H1 (cell line): Measurements from ENCODE around the gene CRTC1. TPM values are rescaled to one million over a fixed set of nuclear protein-coding genes. Genes with fewer than 3 reads are reported as not detected.

Experiments
- CTCF ChIA-PET: fragments of 300-600 bp; sonication (Branson Sonifier 250); formaldehyde crosslinking; loops from one replicate; lab custom pipeline; 2021; ENCODE audit not compliant: partially characterized antibody; lab: Charles Lee
- POLR2A ChIA-PET: fragments of 300-600 bp; sonication (Branson Sonifier 250); formaldehyde crosslinking; loops from one replicate; lab custom pipeline; 2021; ENCODE audit warnings: inconsistent platforms; ENCODE audit not compliant: partially characterized antibody; lab: Charles Lee
- DNase-seq, 2 experiments: peaks; one replicate each; pipeline versions ENCODE4 v3.0.0 to v3.0.0-alpha.2; 2010 to 2022; ENCODE audit warnings: low spot score in 2 of 2, low read depth in 1 of 2, mixed read lengths in 1 of 2
- FAIRE-seq: peaks from 2 replicates; lab custom pipeline; 2011; peaks lifted over from hg19 to GRCh38; lab: Jason Lieb, UNC
- H2AFZ ChIP-seq: 2 replicates; pipeline ENCODE4 v1.8.1; 2012; ENCODE audit warnings: low read length, inconsistent platforms
- H2AK5ac ChIP-seq: 2 replicates; pipeline ENCODE4 v1.6.1; 2013; ENCODE audit warnings: low read depth, low read length
- H2BK120ac ChIP-seq: replicated peaks from 2 replicates; pipeline ENCODE3; 2013; ENCODE audit warnings: low read depth, low read length, inconsistent platforms
- H2BK12ac ChIP-seq: 2 replicates; pipeline ENCODE4 v1.6.1; 2013; ENCODE audit warnings: low read depth, low read length
- H2BK15ac ChIP-seq: 2 replicates; pipeline ENCODE4 v1.6.1; 2013; ENCODE audit warnings: low read length
- H2BK20ac ChIP-seq: 2 replicates; pipeline ENCODE4 v1.6.1; 2013; ENCODE audit warnings: low read length
- H2BK5ac ChIP-seq: 2 replicates; pipeline ENCODE4 v1.6.1; 2013; ENCODE audit warnings: low read depth, low read length
- H3K14ac ChIP-seq: 2 replicates; pipeline ENCODE4 v1.6.1; 2013; ENCODE audit warnings: inconsistent platforms; ENCODE audit not compliant: insufficient read length
- H3K18ac ChIP-seq: 2 replicates; pipeline ENCODE4 v1.6.1; 2013; ENCODE audit warnings: low read length; ENCODE audit errors: extremely low read depth
- H3K23ac ChIP-seq: 2 replicates; pipeline ENCODE4 v1.6.1; 2013; ENCODE audit warnings: inconsistent platforms; ENCODE audit not compliant: insufficient read length
- H3K23me2 ChIP-seq: 2 replicates; pipeline ENCODE4 v1.6.1; 2013; ENCODE audit warnings: low read depth, low read length
- H3K27ac ChIP-seq: 2 replicates; pipeline ENCODE4 v1.6.1; 2011; ENCODE audit warnings: low read depth, low read length, inconsistent platforms
- H3K27me3 ChIP-seq, 4 experiments: replicated peaks in 1 of 4; 1 replicate in 1 of 4; 2 replicates in 3 of 4; pipeline versions ENCODE4 v1.6.1 to v1.8.1; 2011 to 2013; ENCODE audit warnings: low read length in 3 of 4, mild to moderate bottlenecking in 3 of 4, inconsistent platforms in 2 of 4, mixed read lengths in 2 of 4, moderate library complexity in 1 of 4; ENCODE audit not compliant: control insufficient read depth in 3 of 4, insufficient read depth in 3 of 4; ENCODE audit errors: extremely low read depth in 1 of 4
- H3K36me3 ChIP-seq, 4 experiments: 2 replicates each; pipeline versions ENCODE4 v1.6.1 to v1.8.1; 2011 to 2013; ENCODE audit warnings: mild to moderate bottlenecking in 4 of 4, low read length in 3 of 4, moderate library complexity in 2 of 4, control low read depth in 1 of 4, inconsistent platforms in 1 of 4; ENCODE audit not compliant: insufficient read depth in 4 of 4, control insufficient read depth in 2 of 4
- H3K4ac ChIP-seq: replicated peaks from 2 replicates; pipeline ENCODE3; 2013; ENCODE audit warnings: low read length, low read depth, mixed read lengths, inconsistent platforms; ENCODE audit not compliant: insufficient read length
- H3K4me1 ChIP-seq, 4 experiments: replicated peaks in 1 of 4; 1 replicate in 1 of 4; 2 replicates in 3 of 4; pipeline versions ENCODE4 v1.6.1 to v1.8.1; 2011 to 2013; ENCODE audit warnings: low read length in 3 of 4, inconsistent platforms in 2 of 4, mixed read lengths in 1 of 4; ENCODE audit not compliant: insufficient read depth in 4 of 4, control insufficient read depth in 3 of 4
- H3K4me2 ChIP-seq, 2 experiments: 2 replicates each; pipeline versions ENCODE4 v1.6.1 to v1.8.1; 2011 to 2013; ENCODE audit warnings: low read depth in 2 of 2, low read length in 2 of 2, control low read depth in 1 of 2, inconsistent platforms in 1 of 2, mild to moderate bottlenecking in 1 of 2; ENCODE audit not compliant: insufficient read depth in 1 of 2
- H3K4me3 ChIP-seq, 4 experiments: fragments of 200-600, 300-600 bp in 1 of 4; sonication (generic), shearing (Covaris generic), sonication (Bioruptor Twin) in 1 of 4; 2 replicates each; pipeline versions ENCODE4 v1.5.1 to v1.8.1; 2011 to 2016; ENCODE audit warnings: low read length in 4 of 4, low read depth in 3 of 4, control low read depth in 2 of 4, inconsistent platforms in 2 of 4, mild to moderate bottlenecking in 2 of 4, mixed read lengths in 1 of 4, moderate library complexity in 1 of 4; ENCODE audit not compliant: insufficient read depth in 2 of 4; ENCODE audit errors: extremely low read depth in 1 of 4
- H3K56ac ChIP-seq: replicated peaks from 2 replicates; pipeline ENCODE3; 2013; ENCODE audit warnings: low read depth, mild to moderate bottlenecking, mixed read lengths, low read length, inconsistent platforms; ENCODE audit not compliant: insufficient read length
- H3K79me1 ChIP-seq: 2 replicates; pipeline ENCODE4 v1.6.1; 2013; ENCODE audit warnings: low read depth, low read length, control low read depth
- H3K79me2 ChIP-seq, 2 experiments: 2 replicates each; pipeline versions ENCODE4 v1.6.1 to v1.8.1; 2012 to 2013; ENCODE audit warnings: low read length in 2 of 2, mild to moderate bottlenecking in 2 of 2, inconsistent platforms in 1 of 2; ENCODE audit not compliant: insufficient read depth in 2 of 2, control insufficient read depth in 1 of 2
- H3K9ac ChIP-seq, 4 experiments: replicated peaks in 1 of 4; 1 replicate in 1 of 4; 2 replicates in 3 of 4; pipeline versions ENCODE4 v1.6.1 to v1.8.1; 2011 to 2013; ENCODE audit warnings: low read depth in 3 of 4, low read length in 3 of 4, control low read depth in 2 of 4, mild to moderate bottlenecking in 2 of 4, moderate library complexity in 2 of 4, inconsistent platforms in 1 of 4; ENCODE audit errors: extremely low read depth in 1 of 4
- H3K9me3 ChIP-seq, 2 experiments: 2 replicates each; pipeline versions ENCODE4 v1.6.1 to v1.8.1; 2012 to 2013; ENCODE audit warnings: mild to moderate bottlenecking in 2 of 2, moderate library complexity in 2 of 2, control low read depth in 1 of 2, inconsistent platforms in 1 of 2, low read depth in 1 of 2, low read length in 1 of 2, mixed read lengths in 1 of 2; ENCODE audit not compliant: insufficient read depth in 2 of 2
- H4K20me1 ChIP-seq, 2 experiments: replicated peaks in 1 of 2; 2 replicates each; pipeline versions ENCODE3 to v1.8.1; 2011 to 2013; ENCODE audit warnings: inconsistent platforms in 2 of 2, low read length in 2 of 2, mild to moderate bottlenecking in 1 of 2; ENCODE audit not compliant: insufficient read depth in 2 of 2, control insufficient read depth in 1 of 2
- H4K5ac ChIP-seq: 2 replicates; pipeline ENCODE4 v1.6.1; 2013; ENCODE audit warnings: low read length, low read depth, mixed read lengths, inconsistent platforms; ENCODE audit not compliant: insufficient read length
- H4K8ac ChIP-seq: 2 replicates; pipeline ENCODE4 v1.8.0; 2013; ENCODE audit warnings: mild to moderate bottlenecking, moderate library complexity, low read length, inconsistent platforms; ENCODE audit not compliant: insufficient read depth; ENCODE audit errors: extremely low read depth
- H4K91ac ChIP-seq: replicated peaks from 2 replicates; pipeline ENCODE3; 2013; ENCODE audit warnings: low read length, mixed read lengths, inconsistent platforms; ENCODE audit not compliant: insufficient read length
- CBX5 ChIP-seq: fragments of 300-800, 300-1000 bp; sonication (generic); IDR thresholded peaks from 2 replicates; pipeline ENCODE4 v1.7.1; 2016; ENCODE audit warnings: antibody characterized with exemption, low read length, low read depth
- CBX8 ChIP-seq: fragments of 300-800, 300-1000 bp; sonication (generic); IDR thresholded peaks from 2 replicates; pipeline ENCODE4 v1.7.1; 2016; ENCODE audit warnings: low read depth, low read length, borderline replicate concordance
- CHD2 ChIP-seq: IDR thresholded peaks from 2 replicates; pipeline ENCODE4 v1.6.1; 2012; ENCODE audit warnings: low read length, improper control_type of control experiment
- KDM1A ChIP-seq: fragments of 200-600, 300-600 bp; sonication (generic); IDR thresholded peaks from 2 replicates; pipeline ENCODE4 v1.7.1; 2016; ENCODE audit warnings: mild to moderate bottlenecking, low read length, borderline replicate concordance
- KDM4A ChIP-seq: IDR thresholded peaks from one replicate; pipeline ENCODE4 v1.7.1; 2012; ENCODE audit warnings: low read depth, mild to moderate bottlenecking, moderate library complexity, low read length, inconsistent platforms; ENCODE audit not compliant: severe bottlenecking
- PHF8 ChIP-seq: fragments of 200-600 bp; sonication (generic); conservative IDR thresholded peaks from 2 replicates; pipeline ENCODE4 v1.7.1; 2012; ENCODE audit warnings: low read depth, mild to moderate bottlenecking, inconsistent platforms, low read length, moderate library complexity
- POLR2A ChIP-seq, 2 experiments: IDR thresholded peaks; 1 replicate in 1 of 2; 2 replicates in 1 of 2; pipeline ENCODE4 v1.6.1; 2011; ENCODE audit warnings: low read depth in 2 of 2, low read length in 2 of 2, mild to moderate bottlenecking in 2 of 2; ENCODE audit errors: control extremely low read depth in 1 of 2
- POU5F1 ChIP-seq: IDR thresholded peaks from 2 replicates; pipeline ENCODE4 v1.6.1; 2011; ENCODE audit warnings: low read depth, mild to moderate bottlenecking, low read length, moderate library complexity
- SP1 ChIP-seq: IDR thresholded peaks from 2 replicates; pipeline ENCODE4 v1.6.1; 2011; ENCODE audit warnings: low read depth, low read length
- SP4 ChIP-seq: IDR thresholded peaks from 2 replicates; pipeline ENCODE4 v1.6.1; 2012; ENCODE audit warnings: low read length, inconsistent platforms
- WGBS, 2 experiments: shearing (Covaris generic) in 1 of 2; methylation state at CpG; one replicate each; pipeline versions ENCODE4 v1.1.6 to v1.1.7; 2013 to 2015; ENCODE audit warnings: low lambda C conversion rate in 2 of 2, mixed read lengths in 2 of 2, inconsistent platforms in 1 of 2, low coverage in 1 of 2, missing lambda C conversion rate in 1 of 2; ENCODE audit not compliant: insufficient replicate concordance in 2 of 2, insufficient coverage in 1 of 2, insufficient read length in 1 of 2; ENCODE audit errors: extremely low coverage in 1 of 2, missing lambda C conversion rate in 1 of 2; 5-methylcytosine and 5-hydroxymethylcytosine counted together
- polyA plus RNA-seq, 7 experiments: library from polyadenylated mRNA; depleted of rRNA in 3 of 7; stranded (reverse) in 5 of 7; unstranded in 2 of 7; fragments of >200 nt in 5 of 7; fragments of 200-250 nt in 2 of 7; gene quantifications; 1 replicate in 5 of 7; 2 replicates in 1 of 7; 4 replicates in 1 of 7; pipeline versions ENCODE4 v1.2.1 to v1.2.3, GENCODE V29; 2011 to 2013; ENCODE audit warnings: missing spikeins in 2 of 7, mixed read lengths in 2 of 7
- total RNA-seq: library from RNA; stranded (reverse); fragmentation: NEBNext Ultra II Directional; extraction: Animal tissue kit (Norgen Biotek cat#: 25700); gene quantifications from 2 replicates; pipeline ENCODE4 v1.2.1, GENCODE V29; 2021

Gene CRTC1
- total and polyA plus RNA-seq, 2 of the 8 experiments (the other 6 are each of a cell fraction or from before 2014, with no cell fraction given): 2.9 to 8.5 TPM

GRCh38 chr19:18774107-18774506 lies 90.6 kb downstream of the CRTC1 start:
- peaks cover 13 to 88% (median 71%) of the 10 kb centered on the region in 4 experiments for H3K27me3 ChIP-seq
- no peak overlapping the region for H4K8ac ChIP-seq
- H2BK15ac ChIP-seq: no peak overlapping the region
- no peaks in the 10 kb centered on the region; a peak in 1 of 7 replicates for H3K4me1 ChIP-seq
- H3K36me3 ChIP-seq: no peaks in the 10 kb centered on the region
- no peak overlapping the region for H2AK5ac ChIP-seq
- no peak overlapping the region for H3K56ac ChIP-seq
- H2AFZ ChIP-seq: no peak overlapping the region
- no peaks in the 10 kb centered on the region for H3K79me2 ChIP-seq
- CTCF ChIA-PET: interaction anchor here (1.2 to 10.9 kb wide), 7 partner anchors 9 to 304 kb away, joined by 3 to 132 read pairs (median 4); partner anchors contain the start of gene COMP
- H3K4me3 ChIP-seq: no peak overlapping the region
- H4K20me1 ChIP-seq: peaks cover 10 to 37% of the 10 kb centered on the region in 2 experiments
- H2BK20ac ChIP-seq: no peak overlapping the region
- no peak overlapping the region for H2BK12ac ChIP-seq
- H3K4me2 ChIP-seq: no peak overlapping the region
- H3K23ac ChIP-seq: no peak overlapping the region
- H3K4ac ChIP-seq: no peak overlapping the region
- no peak overlapping the region for H3K27ac ChIP-seq
- H2BK5ac ChIP-seq: no peak overlapping the region
- DNase-seq (no peak), FAIRE-seq (no peak)
- no peak overlapping the region for H2BK120ac ChIP-seq
- no peak for TF ChIP-seq KDM4A
- no peak for TF ChIP-seq CHD2
- no peak for TF ChIP-seq CBX8
- TF ChIP-seq POU5F1: no peak
- TF ChIP-seq SP1: no peak
- TF ChIP-seq PHF8: no peak
- TF ChIP-seq KDM1A: no peak
- TF ChIP-seq SP4: no peak
- no peak for TF ChIP-seq POLR2A (IDR thresholded peaks at IDR 0.05; ENCODE audit: control extremely low read depth in 1 of 2, low read depth in 2 of 2, low read length in 2 of 2)
- TF ChIP-seq CBX5: no peak
- H3K9ac ChIP-seq: no peak overlapping the region
- WGBS, 2 experiments: 91% methylated on average over 11 of the region's 11 CpGs; no CpG with 5 or more reads in 1 of the 2 experiments
- no peaks in the 10 kb centered on the region for H3K9me3 ChIP-seq
- no peak overlapping the region for H4K91ac ChIP-seq
- no peak overlapping the region for H3K14ac ChIP-seq
- no peaks in the 10 kb centered on the region for H3K23me2 ChIP-seq
- POLR2A ChIA-PET: interaction anchor here (0.7 to 5.5 kb wide), 7 partner anchors 9 to 181 kb away, joined by 3 to 35 read pairs (median 3); partner anchors contain the start of gene UPF1
- H3K18ac ChIP-seq: no peak overlapping the region
- no peak overlapping the region for H4K5ac ChIP-seq
- no peaks in the 10 kb centered on the region for H3K79me1 ChIP-seq
